Pancreas (tissue), 10 donors: ENCODE data around the gene COL5A1. TPM values are rescaled to one million over a fixed set of nuclear protein-coding genes. Genes with fewer than 3 reads are reported as not detected.

Experiments
- ATAC-seq, 4 donors: fragments of 200-7000 bp; cut with Tn5 transposase; one replicate each; pipeline versions ENCODE4 v1.8.0 to v1.9.1; 2020; ENCODE audit warnings: mild to moderate bottlenecking in 4 of 4, moderate library complexity in 4 of 4
- DNase-seq, 6 donors: peaks; one replicate each; pipeline ENCODE4 v3.0.0-alpha.2; 2020
- FAIRE-seq: peaks from 2 replicates; lab custom pipeline; 2012; peaks lifted over from hg19 to GRCh38; lab: Jason Lieb, UNC
- H3K27ac ChIP-seq, 4 donors: fragments of 200-600 bp; sonication (generic); 1 replicate in 3 of 4; 2 replicates in 1 of 4; pipeline versions ENCODE4 v1.5.0 to v1.8.0; 2020
- H3K27me3 ChIP-seq, 4 donors: fragments of 200-600 bp; one replicate each; pipeline ENCODE4 v1.8.0; 2021
- H3K36me3 ChIP-seq, 3 donors: fragments of 200-600 bp; sonication (generic) in 1 of 3; one replicate each; pipeline versions ENCODE4 v1.5.0 to v1.8.0; 2020 to 2021
- H3K4me1 ChIP-seq, 3 donors: fragments of 200-600 bp; one replicate each; pipeline ENCODE4 v1.8.0; 2021
- H3K4me3 ChIP-seq, 4 donors: fragments of 200-600 bp; sonication (generic) in 2 of 4; one replicate each; pipeline versions ENCODE4 v1.5.0 to v1.8.0; 2020 to 2021
- H3K9me3 ChIP-seq, 4 donors: fragments of 200-600 bp; one replicate each; pipeline ENCODE4 v1.8.0; 2021
- CTCF ChIP-seq, 4 donors: fragments of 200-600 bp; sonication (generic) in 3 of 4; IDR thresholded peaks; one replicate each; pipeline versions ENCODE4 v1.5.0 to v1.8.0; 2021; ENCODE audit warnings: antibody characterized with exemption in 4 of 4
- WGBS, 2 donors: extraction: QIAGEN DNeasy Blood & Tissue Kit; methylation state at CpG; one replicate each; pipeline ENCODE4 v1.1.7; 2013; 5-methylcytosine and 5-hydroxymethylcytosine counted together
- intact Hi-C, 3 donors: fragments of 100-400 bp; cut with DNase I; formaldehyde crosslinking; loops; one replicate each; pipeline versions ENCODE4 v1.11.1 to v1.14.2; 2022
- polyA plus RNA-seq, 2 donors: library from polyadenylated mRNA; stranded (reverse); fragments of 200-250 nt; gene quantifications; one replicate each; pipeline ENCODE4 v1.2.3, GENCODE V29; 2013
- total RNA-seq, 6 donors: library from RNA; stranded (reverse); fragmentation: NEBNext Ultra II Directional in 4 of 6; extraction: Animal tissue kit (Norgen Biotek cat#: 25700) in 4 of 6; gene quantifications; one replicate each; pipeline versions ENCODE4 v1.2.1 to v1.2.4, GENCODE V29; 2021 to 2023
- donor health status: healthy with polysubstance abuse.
- donor health status: DM: no; HTN: no; CAD: no; lungs with moderate emphysema.
- donor health status: DM: no; HTN: no; CAD: no.
- donor health status: control.
- donor health status: control.
- donor health status: Bipolar disorder and iron deficiency.
- donor health status: DM: yes; HTN: yes; CAD: no.
- donor health status: DM: no; HTN: no; CAD: no.
- donor health status: DM: no; HTN: no; CAD: no.
- donor health status: DM: yes; HTN: yes; CAD: no.

COL5A1 gene
- total and polyA plus RNA-seq, 8 donors: 1.2 to 62.8 (median 3.5) TPM

- no peaks in the 10 kb centered on the region for H3K9me3 ChIP-seq
- peak in 1 of 6 donors; percentile 32 for DNase-seq
- no peaks in the 10 kb centered on the region for H3K36me3 ChIP-seq
- H3K4me3 ChIP-seq: no peak overlapping the region
- ATAC-seq: no peak
- no peak for FAIRE-seq
- 77 to 84% methylated on average over 24 of the region's 24 CpGs for WGBS, 2 donors
- H3K4me1 ChIP-seq: no peaks in the 10 kb centered on the region
- no peak for TF ChIP-seq CTCF (IDR thresholded peaks at IDR 0.05)
- no peak overlapping the region for H3K27ac ChIP-seq
- intact Hi-C loops: no loop called here
- H3K27me3 ChIP-seq: no peaks in the 10 kb centered on the region
Measured at GRCh38 chr9:134885679-134886412, 244.2 kb downstream of the COL5A1 start.

GRCh38 chr9:134886413-134886913 lies 244.9 kb downstream of the COL5A1 start:
- Histone ChIP-seq H3K27ac (no peak overlapping the region), H3K36me3 (no peaks in the 10 kb centered on the region), H3K4me1 (no peaks in the 10 kb centered on the region), H3K9me3 (no peaks in the 10 kb centered on the region), H3K4me3 (no peak overlapping the region), H3K27me3 (no peaks in the 10 kb centered on the region)
- no peak for DNase-seq
- no peak for ATAC-seq
- no peak for FAIRE-seq
- no peak for TF ChIP-seq CTCF (IDR thresholded peaks at IDR 0.05)
- 76 to 83% methylated on average over 11 of the region's 11 CpGs for WGBS, 2 donors
- intact Hi-C loops: no loop called here

- WGBS, 2 donors: 77 to 89% methylated on average over 10 of the region's 10 CpGs
- DNase-seq (no peak), ATAC-seq (no peak), FAIRE-seq (no peak)
- intact Hi-C loops: no loop called here
- H3K4me3 ChIP-seq: no peak overlapping the region
- no peaks in the 10 kb centered on the region for H3K27me3 ChIP-seq
- TF ChIP-seq CTCF (IDR thresholded peaks at IDR 0.05): no peak
- H3K36me3 ChIP-seq: no peaks in the 10 kb centered on the region
- no peak overlapping the region for H3K27ac ChIP-seq
- H3K4me1 ChIP-seq: no peaks in the 10 kb centered on the region
- no peaks in the 10 kb centered on the region for H3K9me3 ChIP-seq
Measured at GRCh38 chr9:134887219-134887618, 245.6 kb downstream of the COL5A1 start.

- DNase-seq: no peak
- ATAC-seq: no peak
- Histone ChIP-seq H3K27ac (no peak overlapping the region), H3K4me1 (no peaks in the 10 kb centered on the region), H3K36me3 (no peaks in the 10 kb centered on the region), H3K4me3 (no peak overlapping the region), H3K27me3 (no peaks in the 10 kb centered on the region), H3K9me3 (no peaks in the 10 kb centered on the region)
- no peak for TF ChIP-seq CTCF (IDR thresholded peaks at IDR 0.05)
- WGBS, 2 donors: 55 to 65% methylated on average over 27 of the region's 27 CpGs
- intact Hi-C loops: no loop called here
- no peak for FAIRE-seq
Measured at GRCh38 chr9:134887686-134888602, 246.3 kb downstream of the COL5A1 start.
